Activated CD8-positive, alpha-beta T cell treated with anti-CD3 and anti-CD28 coated beads, Interleukin-2, amount 10 ng/mL, durations not matched to agents 7 days and 5 days (primary cell): ENCODE data around the gene RPRD1B. TPM values are rescaled to one million over a fixed set of nuclear protein-coding genes. Genes with fewer than 3 reads are reported as not detected.

Experiments
- ATAC-seq: fragments of 150-1000 bp; cut with Tn5 transposase; one replicate; pipeline ENCODE4 v1.10.0; 2021; ENCODE audit warnings: moderate library complexity
- CTCF ChIA-PET: fragments of 350-600 bp; sonication (Branson Sonifier 250); formaldehyde crosslinking; loops from one replicate; lab custom pipeline; 2021; ENCODE audit warnings: antibody characterized with exemption; lab: Charles Lee
- POLR2A ChIA-PET: fragments of 350-600 bp; sonication (Branson Sonifier 250); formaldehyde crosslinking; loops from one replicate; lab custom pipeline; 2021; ENCODE audit warnings: antibody characterized with exemption; lab: Charles Lee
- DNase-seq: peaks from one replicate; pipeline ENCODE4 v3.0.0-alpha.2; 2020
- H3K27ac Mint-ChIP-seq: one replicate; pipeline ENCODE4 v1.8.0; 2021; ENCODE audit warnings: mild to moderate bottlenecking, mixed read lengths
- H3K27me3 Mint-ChIP-seq: one replicate; pipeline ENCODE4 v1.8.0; 2021; ENCODE audit warnings: low read depth, mixed read lengths
- H3K36me3 Mint-ChIP-seq: one replicate; pipeline ENCODE4 v1.8.0; 2021; ENCODE audit warnings: low read depth, mixed read lengths
- H3K4me1 Mint-ChIP-seq: one replicate; pipeline ENCODE4 v1.8.0; 2021; ENCODE audit warnings: low read depth, mixed read lengths
- H3K4me3 Mint-ChIP-seq: one replicate; pipeline ENCODE4 v1.8.0; 2021; ENCODE audit warnings: mild to moderate bottlenecking, mixed read lengths
- H3K9me3 Mint-ChIP-seq: one replicate; pipeline ENCODE4 v1.8.0; 2022; ENCODE audit warnings: mixed read lengths; ENCODE audit not compliant: insufficient read depth
- total RNA-seq, 2 experiments: library from RNA; stranded (reverse); gene quantifications; one replicate each; pipeline ENCODE4 v1.2.3, GENCODE V29; 2021

Gene RPRD1B
- total RNA-seq, 2 experiments from 2014 or later: 32.4 to 34.3 TPM

DNA sequence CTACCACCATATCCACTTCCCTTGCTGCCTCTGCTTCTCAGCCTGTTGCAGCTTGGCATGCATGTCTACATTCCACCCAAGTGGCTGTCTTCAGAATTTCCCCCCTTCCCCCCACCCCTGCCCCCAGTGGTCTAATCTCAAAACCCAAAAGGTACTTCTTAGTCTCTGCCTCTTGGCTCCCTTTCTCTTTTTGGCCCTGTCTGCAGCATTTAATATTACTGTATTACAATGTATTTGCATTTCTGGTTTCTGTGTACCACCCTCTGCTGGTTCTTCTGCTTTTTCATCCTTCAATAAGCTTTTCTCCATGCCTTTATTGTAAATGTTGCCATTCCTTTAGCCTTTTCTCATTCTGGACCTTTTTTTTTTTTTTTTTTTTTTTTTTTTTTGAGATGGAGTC lies 43.0 kb downstream of the RPRD1B start:
- Mint-ChIP-seq H3K27me3 (no peaks in the 10 kb centered on the region), H3K4me3 (no peak overlapping the region), H3K27ac (no peak overlapping the region), H3K36me3 (peaks cover 72% of the 10 kb centered on the region), H3K9me3 (no peaks in the 10 kb centered on the region), H3K4me1 (peaks cover 3% of the 10 kb centered on the region)
- no peak for DNase-seq
- CTCF ChIA-PET: interaction anchor here (1.2 to 2.3 kb wide), 2 partner anchors 19 to 145 kb away, joined by 4 to 12 read pairs; no protein-coding TSS in a partner anchor
- POLR2A ChIA-PET: no interaction called here
- ATAC-seq: no peak

- DNase-seq (no peak), ATAC-seq (no peak)
- POLR2A ChIA-PET: no interaction called here
- no peaks in the 10 kb centered on the region for H3K9me3 Mint-ChIP-seq
- no peaks in the 10 kb centered on the region for H3K27me3 Mint-ChIP-seq
- H3K36me3 Mint-ChIP-seq: peaks cover 68% of the 10 kb centered on the region
- H3K27ac Mint-ChIP-seq: no peak overlapping the region
- CTCF ChIA-PET: interaction anchor here (1.3 kb wide), 1 partner anchor 12 kb away, joined by 3 read pairs; no protein-coding TSS in a partner anchor
- H3K4me3 Mint-ChIP-seq: no peak overlapping the region
- peaks cover 3% of the 10 kb centered on the region for H3K4me1 Mint-ChIP-seq
These were observed 44.5 kb downstream of the RPRD1B start for GRCh38 chr20:38078084-38078483.

DNA sequence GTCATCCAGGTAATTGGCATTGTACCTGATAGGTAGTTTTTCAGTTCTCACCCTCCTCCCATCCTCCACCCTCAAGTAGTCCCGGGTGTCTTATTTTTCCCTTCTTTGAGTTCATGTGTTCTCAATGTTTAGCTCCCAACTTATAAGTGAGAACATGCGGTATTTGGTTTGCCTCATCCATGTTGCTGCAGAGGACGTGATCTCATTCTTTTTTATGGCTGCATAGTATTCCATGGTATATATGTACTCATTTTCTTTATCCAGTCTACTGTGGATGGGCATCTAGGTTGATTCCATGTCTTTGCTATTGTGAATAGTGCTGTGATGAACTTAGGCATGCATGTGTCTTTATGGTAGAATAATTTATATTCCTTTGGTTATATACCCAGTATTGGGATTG lies 45.8 kb downstream of the RPRD1B start:
- Mint-ChIP-seq H3K27ac (no peak overlapping the region), H3K9me3 (no peaks in the 10 kb centered on the region), H3K36me3 (peaks cover 59% of the 10 kb centered on the region), H3K4me1 (no peaks in the 10 kb centered on the region), H3K27me3 (no peaks in the 10 kb centered on the region), H3K4me3 (no peak overlapping the region)
- ATAC-seq (no peak), DNase-seq (no peak)
- ChIA-PET POLR2A (no interaction called here), CTCF (interaction anchor here (0.9 to 1.2 kb wide), 2 partner anchors 21 to 87 kb away, joined by 3 read pairs; no protein-coding TSS in a partner anchor)

GRCh38 chr20:38081575-38081974 lies 48.0 kb downstream of the RPRD1B start:
- Mint-ChIP-seq H3K27ac (no peak overlapping the region), H3K4me1 (no peaks in the 10 kb centered on the region), H3K36me3 (peaks cover 57% of the 10 kb centered on the region), H3K27me3 (no peaks in the 10 kb centered on the region), H3K9me3 (no peaks in the 10 kb centered on the region), H3K4me3 (no peak overlapping the region)
- ChIA-PET CTCF (interaction anchor here (1.4 to 4.0 kb wide), 2 partner anchors 8 to 140 kb away, joined by 7 to 12 read pairs; no protein-coding TSS in a partner anchor), POLR2A (no interaction called here)
- no peak for DNase-seq
- no peak for ATAC-seq

GRCh38 chr20:38082894-38083293 lies 49.3 kb downstream of the RPRD1B start:
- peaks cover 56% of the 10 kb centered on the region for H3K36me3 Mint-ChIP-seq
- POLR2A ChIA-PET: no interaction called here

GRCh38 chr20:38083338-38084048 lies 49.9 kb downstream of the RPRD1B start:
- no peaks in the 10 kb centered on the region for H3K9me3 Mint-ChIP-seq
- H3K4me1 Mint-ChIP-seq: no peaks in the 10 kb centered on the region
- no peak overlapping the region for H3K27ac Mint-ChIP-seq
- DNase-seq: no peak
- no peak overlapping the region for H3K4me3 Mint-ChIP-seq
- POLR2A ChIA-PET: interaction anchor here (0.5 kb wide), 1 partner anchor 21 kb away, joined by 4 read pairs; no protein-coding TSS in a partner anchor
- CTCF ChIA-PET: interaction anchor here (0.6 to 4.0 kb wide), 5 partner anchors 10 to 195 kb away, joined by 3 to 19 read pairs (median 7); no protein-coding TSS in a partner anchor
- no peaks in the 10 kb centered on the region for H3K27me3 Mint-ChIP-seq
- no peak for ATAC-seq
- H3K36me3 Mint-ChIP-seq: peaks cover 56% of the 10 kb centered on the region

More at GRCh38 chr20:38082894-38083293, 49.3 kb downstream of the RPRD1B start:
- CTCF ChIA-PET: interaction anchor here (0.9 to 4.0 kb wide), 4 partner anchors 10 to 139 kb away, joined by 3 to 19 read pairs (median 10); no protein-coding TSS in a partner anchor
- H3K9me3 Mint-ChIP-seq: no peaks in the 10 kb centered on the region
- H3K4me3 Mint-ChIP-seq: no peak overlapping the region
- H3K27me3 Mint-ChIP-seq: no peaks in the 10 kb centered on the region
- no peak overlapping the region for H3K27ac Mint-ChIP-seq
- no peaks in the 10 kb centered on the region for H3K4me1 Mint-ChIP-seq
- DNase-seq: no peak
- no peak for ATAC-seq

DNA sequence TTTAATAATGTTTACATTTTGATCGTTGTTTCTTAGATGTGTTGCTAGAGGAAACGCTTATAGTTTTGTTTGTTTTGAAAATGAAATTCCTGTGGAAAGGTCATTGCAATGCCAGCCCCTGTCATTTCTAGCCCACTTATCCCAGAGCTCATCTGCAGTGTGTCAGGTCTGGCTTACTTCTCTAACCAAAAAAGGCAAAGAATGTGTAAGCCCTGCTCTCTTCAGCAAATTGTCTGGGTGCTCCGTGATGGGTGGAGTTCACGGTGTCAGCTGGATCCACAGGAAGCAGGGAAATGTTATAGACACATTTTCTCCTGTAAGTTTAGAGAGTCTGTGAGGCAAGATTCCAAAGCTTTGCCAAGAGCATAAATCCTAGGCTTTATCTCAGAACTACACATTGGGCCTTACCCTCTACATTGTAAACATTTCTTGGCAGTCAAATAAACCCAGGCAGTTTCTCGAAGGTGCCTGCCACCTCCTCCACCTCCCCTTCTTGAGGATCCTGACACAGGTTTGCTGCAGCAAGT lies 50.9 kb downstream of the RPRD1B start:
- ChIA-PET CTCF (interaction anchor here (4.0 kb wide), 1 partner anchor 137 kb away, joined by 12 read pairs; no protein-coding TSS in a partner anchor), POLR2A (no interaction called here)
- H3K9me3 Mint-ChIP-seq: no peaks in the 10 kb centered on the region
- no peak overlapping the region for H3K27ac Mint-ChIP-seq
- ATAC-seq: no peak
- no peak for DNase-seq
- H3K27me3 Mint-ChIP-seq: no peaks in the 10 kb centered on the region
- H3K4me1 Mint-ChIP-seq: no peaks in the 10 kb centered on the region
- no peak overlapping the region for H3K4me3 Mint-ChIP-seq
- H3K36me3 Mint-ChIP-seq: peaks cover 51% of the 10 kb centered on the region

- H3K27ac Mint-ChIP-seq: no peak overlapping the region
- no peaks in the 10 kb centered on the region for H3K9me3 Mint-ChIP-seq
- no peak for ATAC-seq
- ChIA-PET POLR2A (no interaction called here), CTCF (interaction anchor here (1.4 kb wide), 1 partner anchor 12 kb away, joined by 7 read pairs; no protein-coding TSS in a partner anchor)
- DNase-seq: no peak
- H3K4me3 Mint-ChIP-seq: no peak overlapping the region
- peaks cover 47% of the 10 kb centered on the region for H3K36me3 Mint-ChIP-seq
- H3K27me3 Mint-ChIP-seq: no peaks in the 10 kb centered on the region
- no peaks in the 10 kb centered on the region for H3K4me1 Mint-ChIP-seq
These were observed 51.5 kb downstream of the RPRD1B start for GRCh38 chr20:38085026-38085425.

- H3K4me1 Mint-ChIP-seq: peaks cover 33% of the 10 kb centered on the region
- DNase-seq: no peak
- no peak overlapping the region for H3K27ac Mint-ChIP-seq
- POLR2A ChIA-PET: no interaction called here
- no peaks in the 10 kb centered on the region for H3K9me3 Mint-ChIP-seq
- no peak for ATAC-seq
- H3K36me3 Mint-ChIP-seq: peaks cover 52% of the 10 kb centered on the region
- H3K4me3 Mint-ChIP-seq: no peak overlapping the region
- CTCF ChIA-PET: interaction anchor here (0.9 to 1.8 kb wide), 2 partner anchors 16 to 132 kb away, joined by 5 to 10 read pairs; no protein-coding TSS in a partner anchor
- no peaks in the 10 kb centered on the region for H3K27me3 Mint-ChIP-seq
These were observed 56.0 kb downstream of the RPRD1B start for GRCh38 chr20:38089500-38089899.

DNA sequence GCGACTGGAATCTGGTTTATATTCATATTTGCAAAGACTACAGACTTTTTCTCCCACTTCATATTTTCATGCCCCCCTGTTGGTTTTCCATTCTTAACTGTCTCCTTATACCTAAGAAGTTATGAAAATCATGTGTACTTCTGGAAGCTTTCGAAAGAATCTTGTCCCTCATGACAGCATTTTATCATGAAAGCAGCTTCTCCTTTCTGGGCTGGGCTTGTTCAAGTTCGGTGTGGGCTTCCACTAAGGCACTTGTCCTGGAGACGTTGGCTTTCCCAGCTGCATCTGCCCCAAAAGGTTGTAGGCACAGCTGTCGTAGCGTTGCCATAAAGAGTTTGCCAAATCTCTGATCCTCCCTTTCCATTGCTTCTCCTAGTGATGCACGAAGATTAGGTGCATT lies 56.5 kb downstream of the RPRD1B start:
- ChIA-PET CTCF (interaction anchor here (1.2 to 2.7 kb wide), 3 partner anchors 16 to 131 kb away, joined by 3 to 11 read pairs (median 10); no protein-coding TSS in a partner anchor), POLR2A (no interaction called here)
- no peaks in the 10 kb centered on the region for H3K9me3 Mint-ChIP-seq
- H3K36me3 Mint-ChIP-seq: peaks cover 52% of the 10 kb centered on the region
- no peak overlapping the region for H3K4me3 Mint-ChIP-seq
- ATAC-seq: no peak
- peak overlapping the region; percentile 22 for H3K27ac Mint-ChIP-seq
- no peaks in the 10 kb centered on the region for H3K27me3 Mint-ChIP-seq
- peaks cover 38% of the 10 kb centered on the region for H3K4me1 Mint-ChIP-seq
- DNase-seq: no peak

GRCh38 chr20:38091441-38092216 lies 58.1 kb downstream of the RPRD1B start:
- peak overlapping the region; percentile 74 for H3K27ac Mint-ChIP-seq
- peaks cover 40% of the 10 kb centered on the region for H3K4me1 Mint-ChIP-seq
- no peak overlapping the region for H3K4me3 Mint-ChIP-seq
- ChIA-PET CTCF (interaction anchor here (1.2 to 2.7 kb wide), 2 partner anchors 18 to 130 kb away, joined by 3 to 11 read pairs; no protein-coding TSS in a partner anchor), POLR2A (no interaction called here)
- peak; percentile 20 for ATAC-seq
- H3K27me3 Mint-ChIP-seq: no peaks in the 10 kb centered on the region
- DNase-seq: no peak
- no peaks in the 10 kb centered on the region for H3K9me3 Mint-ChIP-seq
- peaks cover 43% of the 10 kb centered on the region for H3K36me3 Mint-ChIP-seq
